ENCODE results near the gene LAMC3. TPM values are rescaled to one million over a fixed set of nuclear protein-coding genes. Genes with fewer than 3 reads are reported as not detected.

The LAMC3 gene
- total RNA-seq, 2 donors from 2014 or later = 0.11 to 0.45 TPM

GRCh38 chr9:131045300-131046092 lies 36.5 kb downstream of the LAMC3 start:
- H3K4me3 Mint-ChIP-seq = no peak overlapping the region
- H3K9me3 Mint-ChIP-seq = no peaks in the 10 kb centered on the region
- peak; percentile 44 for ATAC-seq (replicated peaks)
- peaks cover 8% of the 10 kb centered on the region for H3K27me3 Mint-ChIP-seq
- H3K27ac Mint-ChIP-seq = no peak overlapping the region
- no peaks in the 10 kb centered on the region for H3K4me1 Mint-ChIP-seq
- H3K36me3 Mint-ChIP-seq (ENCODE audit: low read depth) = no peaks in the 10 kb centered on the region

- Mint-ChIP-seq H3K4me1 (no peaks in the 10 kb centered on the region), H3K4me3 (no peak overlapping the region), H3K27me3 (peaks cover 4% of the 10 kb centered on the region), H3K36me3 (ENCODE audit: low read depth) (no peaks in the 10 kb centered on the region), H3K9me3 (no peaks in the 10 kb centered on the region), H3K27ac (no peak overlapping the region)
- ATAC-seq (replicated peaks) = no peak
Observed at GRCh38 chr9:131046093-131046380, 37.1 kb downstream of the LAMC3 start.

- Mint-ChIP-seq H3K27ac (no peak overlapping the region), H3K27me3 (peaks cover 4% of the 10 kb centered on the region), H3K9me3 (no peaks in the 10 kb centered on the region), H3K4me1 (no peaks in the 10 kb centered on the region), H3K4me3 (no peak overlapping the region), H3K36me3 (ENCODE audit: low read depth) (no peaks in the 10 kb centered on the region)
- peak; percentile 90 for ATAC-seq (replicated peaks)
Observed at GRCh38 chr9:131046581-131047202, 37.7 kb downstream of the LAMC3 start.

DNA sequence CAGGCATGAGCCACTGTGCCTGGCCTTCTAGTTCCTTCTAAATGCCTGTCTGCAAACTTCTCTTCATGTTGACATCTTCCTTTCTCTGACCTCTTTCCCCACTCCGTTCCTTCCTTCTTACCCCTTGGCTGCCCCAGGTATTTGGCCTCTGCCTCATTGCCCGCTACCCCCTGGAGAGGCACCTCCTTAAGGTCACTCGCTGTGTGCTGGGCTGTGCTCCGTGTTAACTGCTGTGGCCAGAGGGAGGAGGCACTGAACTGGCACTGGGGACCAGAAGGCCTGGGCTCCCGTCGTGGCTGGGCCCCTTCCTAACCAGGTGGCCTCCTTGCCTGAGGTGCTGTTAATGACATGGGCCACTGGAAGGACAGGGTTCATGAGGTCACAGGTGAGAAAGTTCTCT lies 39.4 kb downstream of the LAMC3 start:
- Mint-ChIP-seq H3K36me3 (ENCODE audit: low read depth) (no peaks in the 10 kb centered on the region), H3K9me3 (no peaks in the 10 kb centered on the region), H3K27ac (no peak overlapping the region), H3K4me3 (no peak overlapping the region), H3K4me1 (no peaks in the 10 kb centered on the region), H3K27me3 (peaks cover 4% of the 10 kb centered on the region)
- no peak for ATAC-seq (replicated peaks)

GRCh38 chr9:131048820-131049219 lies 39.8 kb downstream of the LAMC3 start:
- H3K4me1 Mint-ChIP-seq = no peaks in the 10 kb centered on the region
- no peak overlapping the region for H3K4me3 Mint-ChIP-seq
- H3K27me3 Mint-ChIP-seq = peaks cover 4% of the 10 kb centered on the region
- H3K27ac Mint-ChIP-seq = no peak overlapping the region
- no peak for ATAC-seq (replicated peaks)
- H3K9me3 Mint-ChIP-seq = no peaks in the 10 kb centered on the region
- no peaks in the 10 kb centered on the region for H3K36me3 Mint-ChIP-seq (ENCODE audit: low read depth)

- H3K27me3 Mint-ChIP-seq = peaks cover 4% of the 10 kb centered on the region
- ATAC-seq (replicated peaks) = no peak
- no peaks in the 10 kb centered on the region for H3K36me3 Mint-ChIP-seq (ENCODE audit: low read depth)
- H3K9me3 Mint-ChIP-seq = no peaks in the 10 kb centered on the region
- no peak overlapping the region for H3K27ac Mint-ChIP-seq
- no peak overlapping the region for H3K4me3 Mint-ChIP-seq
- H3K4me1 Mint-ChIP-seq = no peaks in the 10 kb centered on the region
Observed at GRCh38 chr9:131049829-131050715, 41.1 kb downstream of the LAMC3 start.

GRCh38 chr9:131050831-131051230 lies 41.9 kb downstream of the LAMC3 start:
- Mint-ChIP-seq H3K27ac (no peak overlapping the region), H3K4me1 (no peaks in the 10 kb centered on the region), H3K36me3 (ENCODE audit: low read depth) (no peaks in the 10 kb centered on the region), H3K27me3 (peaks cover 4% of the 10 kb centered on the region), H3K4me3 (no peak overlapping the region), H3K9me3 (no peaks in the 10 kb centered on the region)
- ATAC-seq (replicated peaks) = no peak

DNA sequence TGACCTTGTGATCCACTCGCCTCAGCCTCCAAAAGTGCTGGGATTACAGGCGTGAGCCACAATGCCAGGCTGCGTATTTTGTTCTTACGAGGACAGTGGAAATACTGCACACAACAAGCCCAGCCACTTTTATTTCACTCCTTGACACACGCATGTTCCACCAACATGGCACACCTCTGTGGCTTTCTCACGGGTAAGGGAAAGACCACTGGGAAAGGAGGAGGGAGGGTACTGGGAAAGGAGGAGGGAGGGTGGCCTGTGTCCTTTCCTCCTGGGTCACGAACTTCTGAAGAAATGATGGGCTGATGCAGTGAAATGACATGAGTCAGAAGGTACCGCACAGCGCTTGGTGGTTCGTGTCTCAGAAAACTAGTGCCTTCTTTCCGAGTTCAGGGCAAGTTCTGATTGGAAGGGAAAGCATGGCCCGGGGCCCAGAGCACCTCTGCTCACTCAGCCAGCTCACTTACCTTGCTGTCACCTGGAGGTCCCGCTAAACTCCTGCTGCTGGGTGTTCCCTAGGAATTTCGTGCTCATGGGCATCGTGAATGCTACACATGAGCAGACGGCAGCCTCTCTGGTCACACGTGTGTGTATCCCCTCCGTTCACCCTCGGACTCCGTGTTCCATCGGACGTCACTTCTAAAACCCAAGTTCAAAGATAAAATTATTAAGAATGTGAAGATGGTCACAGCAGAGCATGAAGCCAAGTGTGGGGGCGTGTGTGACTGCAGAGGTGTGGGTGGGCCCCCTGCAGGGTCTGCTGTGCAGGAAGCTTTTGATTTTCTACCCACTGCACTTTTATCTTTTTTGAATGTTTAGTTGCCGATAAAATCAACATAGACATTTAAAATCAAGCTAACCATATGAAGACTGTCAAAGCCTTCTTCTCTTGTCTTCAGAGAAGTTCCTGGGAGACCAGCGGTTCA lies 42.9 kb downstream of the LAMC3 start:
- no peaks in the 10 kb centered on the region for H3K9me3 Mint-ChIP-seq
- ATAC-seq (replicated peaks) = no peak
- no peak overlapping the region for H3K4me3 Mint-ChIP-seq
- H3K36me3 Mint-ChIP-seq (ENCODE audit: low read depth) = no peaks in the 10 kb centered on the region
- H3K27ac Mint-ChIP-seq = no peak overlapping the region
- peaks cover 4% of the 10 kb centered on the region for H3K27me3 Mint-ChIP-seq
- H3K4me1 Mint-ChIP-seq = no peaks in the 10 kb centered on the region

DNA sequence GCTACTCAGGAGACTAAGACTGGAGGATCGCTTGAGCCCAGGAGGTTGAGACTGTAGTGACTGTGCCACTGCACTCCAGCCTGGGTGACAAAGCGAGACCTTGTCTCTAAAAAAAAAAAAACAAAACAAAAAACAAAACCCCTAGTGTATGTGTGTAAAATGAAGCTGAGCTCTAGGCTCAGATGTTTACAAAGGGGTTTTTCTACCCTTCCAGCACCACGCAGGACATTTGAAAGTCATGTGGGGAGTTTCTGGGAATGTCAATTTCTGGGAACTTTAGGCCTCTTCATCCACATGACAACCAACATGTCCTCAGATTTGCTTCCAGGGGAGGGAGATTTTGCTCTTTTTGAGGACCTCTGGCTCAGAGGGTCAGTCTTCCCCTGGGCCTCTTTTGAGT lies 44.9 kb downstream of the LAMC3 start:
- H3K27me3 Mint-ChIP-seq = no peaks in the 10 kb centered on the region
- no peaks in the 10 kb centered on the region for H3K36me3 Mint-ChIP-seq (ENCODE audit: low read depth)
- H3K9me3 Mint-ChIP-seq = no peaks in the 10 kb centered on the region
- no peaks in the 10 kb centered on the region for H3K4me1 Mint-ChIP-seq
- ATAC-seq (replicated peaks) = no peak
- no peak overlapping the region for H3K4me3 Mint-ChIP-seq
- H3K27ac Mint-ChIP-seq = no peak overlapping the region

- no peak for ATAC-seq (replicated peaks)
- Mint-ChIP-seq H3K36me3 (ENCODE audit: low read depth) (no peaks in the 10 kb centered on the region), H3K9me3 (no peaks in the 10 kb centered on the region)
Observed at GRCh38 chr9:131056781-131057506, 48.0 kb downstream of the LAMC3 start.

DNA sequence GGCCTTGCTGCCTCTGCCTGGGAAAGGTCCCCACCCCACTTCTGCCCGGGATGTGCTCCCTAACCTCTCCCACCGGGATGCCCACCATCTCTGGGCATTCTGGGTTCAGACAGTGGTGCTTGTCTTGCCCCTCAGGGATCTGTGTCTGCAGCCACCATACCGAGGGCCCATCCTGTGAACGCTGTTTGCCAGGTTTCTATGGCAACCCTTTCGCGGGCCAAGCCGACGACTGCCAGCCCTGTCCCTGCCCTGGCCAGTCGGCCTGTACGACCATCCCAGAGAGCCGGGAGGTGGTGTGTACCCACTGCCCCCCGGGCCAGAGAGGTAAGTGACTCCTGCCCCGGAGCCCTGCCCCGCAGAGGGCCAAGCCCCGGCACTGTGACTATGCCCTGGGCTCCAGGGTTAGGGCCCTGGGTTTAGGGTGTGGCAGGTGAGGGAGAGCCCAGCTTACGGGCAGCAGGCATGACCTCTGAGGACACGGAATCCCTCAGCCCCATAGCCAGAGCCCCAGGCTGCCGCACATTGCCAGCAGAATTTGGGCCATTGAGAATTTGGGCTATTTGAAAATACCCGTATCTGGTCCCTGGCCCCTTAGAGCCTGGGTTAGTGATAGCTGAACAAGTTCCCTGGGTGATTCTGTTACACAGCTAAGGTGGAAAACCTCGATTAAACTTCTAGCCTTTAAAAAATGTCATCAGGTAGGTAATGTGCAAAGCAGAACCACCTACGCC lies 52.1 kb downstream of the LAMC3 start:
- Mint-ChIP-seq H3K4me3 (no peak overlapping the region), H3K9me3 (no peaks in the 10 kb centered on the region), H3K36me3 (ENCODE audit: low read depth) (no peaks in the 10 kb centered on the region), H3K27me3 (peaks cover 3% of the 10 kb centered on the region), H3K4me1 (no peaks in the 10 kb centered on the region), H3K27ac (no peak overlapping the region)
- ATAC-seq (replicated peaks) = no peak

More at GRCh38 chr9:131056781-131057506, 48.0 kb downstream of the LAMC3 start:
- no peak overlapping the region for H3K27ac Mint-ChIP-seq
- no peaks in the 10 kb centered on the region for H3K4me1 Mint-ChIP-seq
- H3K4me3 Mint-ChIP-seq = no peak overlapping the region
- no peaks in the 10 kb centered on the region for H3K27me3 Mint-ChIP-seq

- no peak overlapping the region for H3K27ac Mint-ChIP-seq
- H3K9me3 Mint-ChIP-seq = no peaks in the 10 kb centered on the region
- ATAC-seq (replicated peaks) = no peak
- peaks cover 3% of the 10 kb centered on the region for H3K27me3 Mint-ChIP-seq
- no peak overlapping the region for H3K4me3 Mint-ChIP-seq
- H3K4me1 Mint-ChIP-seq = no peaks in the 10 kb centered on the region
- no peaks in the 10 kb centered on the region for H3K36me3 Mint-ChIP-seq (ENCODE audit: low read depth)
Observed at GRCh38 chr9:131062969-131063368, 54.0 kb downstream of the LAMC3 start.

DNA sequence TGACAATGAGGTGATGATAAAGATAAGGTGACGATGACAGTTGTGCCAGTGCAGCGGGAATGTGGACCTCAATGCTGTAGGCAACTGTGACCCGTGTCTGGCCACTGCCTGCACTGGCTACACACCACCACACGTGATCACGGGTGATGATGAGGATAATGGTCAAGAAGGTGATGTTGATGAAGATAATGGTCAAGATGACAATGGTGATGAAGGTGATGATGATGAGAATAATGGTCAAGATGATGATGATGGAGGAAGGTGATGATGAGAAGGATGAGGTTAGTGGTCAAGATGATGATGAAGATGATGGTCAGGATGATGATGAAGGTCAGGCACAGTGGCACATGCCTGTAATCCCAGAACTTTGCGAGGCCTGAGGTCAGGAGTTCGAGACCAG lies 56.6 kb downstream of the LAMC3 start:
- Mint-ChIP-seq H3K36me3 (ENCODE audit: low read depth) (no peaks in the 10 kb centered on the region), H3K9me3 (no peaks in the 10 kb centered on the region), H3K27ac (no peak overlapping the region), H3K4me3 (no peak overlapping the region), H3K27me3 (peaks cover 3% of the 10 kb centered on the region), H3K4me1 (no peaks in the 10 kb centered on the region)
- no peak for ATAC-seq (replicated peaks)
